Naive B cell (primary cell): ENCODE results near the gene MAP3K10. TPM values are rescaled to one million over a fixed set of nuclear protein-coding genes. Genes with fewer than 3 reads are reported as not detected.

ENCODE experiments used
- ATAC-seq, 2 donors: fragments of 150-1000 bp; cut with Tn5 transposase; 2 replicates each; pipeline ENCODE4 v1.10.0; 2021; ENCODE audit warnings: low read depth in 2 of 2, mild to moderate bottlenecking in 2 of 2, moderate library complexity in 2 of 2
- DNase-seq: peaks from one replicate; pipeline ENCODE4 v3.0.0; 2022
- H3K27ac Mint-ChIP-seq, 6 donors: one replicate each; pipeline ENCODE4 v1.8.0; 2020 to 2022; ENCODE audit warnings: mild to moderate bottlenecking in 6 of 6, mixed read lengths in 6 of 6, moderate library complexity in 5 of 6, inconsistent platforms in 2 of 6
- H3K27me3 Mint-ChIP-seq, 3 donors: one replicate each; pipeline ENCODE4 v1.8.0; 2021 to 2022; ENCODE audit warnings: mixed read lengths in 3 of 3, mild to moderate bottlenecking in 1 of 3
- H3K36me3 Mint-ChIP-seq, 2 donors: one replicate each; pipeline ENCODE4 v1.8.0; 2020 to 2022; ENCODE audit warnings: mixed read lengths in 2 of 2, inconsistent platforms in 1 of 2, mild to moderate bottlenecking in 1 of 2
- H3K4me1 Mint-ChIP-seq, 3 donors: one replicate each; pipeline ENCODE4 v1.8.0; 2020 to 2022; ENCODE audit warnings: mixed read lengths in 3 of 3, inconsistent platforms in 1 of 3, mild to moderate bottlenecking in 1 of 3, moderate library complexity in 1 of 3
- H3K4me3 Mint-ChIP-seq, 8 donors: one replicate each; pipeline ENCODE4 v1.8.0; 2020 to 2022; ENCODE audit warnings: mild to moderate bottlenecking in 8 of 8, mixed read lengths in 8 of 8, moderate library complexity in 8 of 8, inconsistent platforms in 2 of 8
- H3K9me3 Mint-ChIP-seq, 7 donors: one replicate each; pipeline ENCODE4 v1.8.0; 2020 to 2022; ENCODE audit warnings: mixed read lengths in 7 of 7, mild to moderate bottlenecking in 5 of 7, inconsistent platforms in 2 of 7, moderate library complexity in 1 of 7
- polyA plus RNA-seq, 6 donors: library from polyadenylated mRNA; unstranded; fragments of 300-500 nt; fragmentation: Illumina TruSeq; gene quantifications; one replicate each; pipeline ENCODE4 v1.2.3, GENCODE V29; 2021; ENCODE audit warnings: low read depth in 6 of 6

Gene MAP3K10
- polyA plus RNA-seq, 6 donors from 2014 or later, result 0.13 to 1.3 (median 0.21) TPM; not detected in 3

DNA sequence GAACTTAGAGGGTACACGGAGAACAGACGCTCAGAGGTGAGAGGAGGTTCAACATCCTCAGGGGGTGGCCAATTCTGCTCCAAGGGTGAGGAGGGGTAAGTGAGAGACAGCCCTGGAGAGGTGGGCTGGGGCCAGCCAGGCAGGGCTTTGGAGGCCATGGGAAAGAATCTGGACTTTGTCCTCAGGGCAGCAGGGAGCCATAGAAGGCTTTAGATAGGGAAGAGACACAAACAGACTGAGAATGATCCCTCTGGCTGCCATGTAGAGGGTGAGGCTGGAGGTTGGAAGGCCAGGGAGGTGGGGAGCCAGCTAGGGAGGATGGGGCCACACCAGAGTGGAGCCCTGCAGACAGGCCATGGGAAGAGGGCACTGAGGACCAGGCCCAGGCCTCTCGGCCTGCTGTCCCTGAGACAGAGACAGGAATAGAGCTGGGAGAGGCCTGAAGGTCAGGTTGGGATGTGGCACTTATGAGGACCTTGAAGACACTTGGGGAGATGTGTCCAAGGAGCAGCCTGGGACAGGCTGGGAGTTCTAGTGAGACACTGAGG lies 64.5 kb downstream of the MAP3K10 start:
- no peak overlapping the region for H3K4me3 Mint-ChIP-seq
- ATAC-seq, result no peak
- H3K27me3 Mint-ChIP-seq, result no peaks in the 10 kb centered on the region
- H3K9me3 Mint-ChIP-seq, result no peaks in the 10 kb centered on the region
- peaks cover 12 to 27% of the 10 kb centered on the region in 2 donors for H3K36me3 Mint-ChIP-seq
- no peak for DNase-seq
- peak overlapping the region in 4 of 6 donors; percentile 59 to 98 (median 86) for H3K27ac Mint-ChIP-seq
- H3K4me1 Mint-ChIP-seq, result peaks cover 38 to 40% (median 39%) of the 10 kb centered on the region in 3 donors

DNA sequence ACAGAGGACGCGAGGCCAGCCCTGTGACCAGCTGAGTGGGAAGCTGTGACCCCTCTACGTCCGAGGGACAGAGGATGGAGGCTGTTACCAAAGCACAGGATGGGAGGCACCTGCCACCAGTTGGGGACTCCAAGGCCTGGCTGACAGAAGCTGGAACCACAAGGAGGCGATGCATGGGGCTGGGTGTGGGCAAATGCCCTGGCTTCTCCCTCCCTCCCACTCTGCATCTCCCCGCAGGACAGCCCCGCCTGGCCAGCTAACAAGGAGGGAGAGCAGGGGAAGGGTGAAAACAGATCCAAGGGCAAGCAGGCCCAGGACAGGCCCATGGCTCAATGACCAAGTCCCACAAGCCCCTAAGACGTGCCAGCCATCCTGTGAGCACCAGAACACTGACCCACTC lies 65.3 kb downstream of the MAP3K10 start:
- H3K27ac Mint-ChIP-seq, result peak overlapping the region in 1 of 6 donors; percentile 59
- peaks cover 42 to 46% (median 45%) of the 10 kb centered on the region in 3 donors for H3K4me1 Mint-ChIP-seq

GRCh38 chr19:40257096-40257517 lies 65.9 kb downstream of the MAP3K10 start:
- DNase-seq (no peak), ATAC-seq (peak in 1 of 2 donors; percentile 40)
- H3K27ac Mint-ChIP-seq, result peak overlapping the region in 1 of 6 donors; percentile 18
- peaks cover 5 to 27% of the 10 kb centered on the region in 2 donors for H3K36me3 Mint-ChIP-seq
- H3K4me3 Mint-ChIP-seq, result no peak overlapping the region
- no peaks in the 10 kb centered on the region for H3K9me3 Mint-ChIP-seq
- peaks cover 43 to 52% (median 49%) of the 10 kb centered on the region in 3 donors for H3K4me1 Mint-ChIP-seq
- H3K27me3 Mint-ChIP-seq, result no peaks in the 10 kb centered on the region

More for the DNA sequence above, 65.3 kb downstream of the MAP3K10 start:
- H3K36me3 Mint-ChIP-seq, result peaks cover 8 to 27% of the 10 kb centered on the region in 2 donors
- DNase-seq (no peak), ATAC-seq (no peak)
- no peak overlapping the region for H3K4me3 Mint-ChIP-seq
- H3K27me3 Mint-ChIP-seq, result no peaks in the 10 kb centered on the region
- H3K9me3 Mint-ChIP-seq, result no peaks in the 10 kb centered on the region

DNA sequence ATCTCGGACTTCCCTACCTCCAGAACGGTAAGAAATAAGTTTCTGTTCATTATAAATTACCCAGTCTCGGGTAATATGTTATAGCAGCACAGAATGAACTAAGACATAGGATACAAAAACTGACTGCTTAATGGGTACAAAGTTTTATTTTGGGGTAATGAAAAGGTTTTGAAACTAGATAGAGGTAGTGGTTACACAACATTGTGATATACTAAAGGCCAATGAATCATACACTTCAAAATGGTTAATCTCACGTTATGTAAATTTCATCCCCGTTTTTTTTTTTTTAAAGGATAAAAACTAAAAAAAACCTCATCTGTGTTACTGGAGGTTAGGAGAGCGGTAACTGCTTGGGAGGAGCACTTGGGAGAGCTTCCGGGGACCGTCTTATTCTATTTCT lies 70.4 kb downstream of the MAP3K10 start:
- H3K4me3 Mint-ChIP-seq, result peak overlapping the region in 1 of 8 donors; percentile 15
- H3K4me1 Mint-ChIP-seq, result peaks cover 29 to 56% (median 53%) of the 10 kb centered on the region in 3 donors
- ATAC-seq (no peak), DNase-seq (no peak)
- no peaks in the 10 kb centered on the region for H3K27me3 Mint-ChIP-seq
- no peaks in the 10 kb centered on the region for H3K9me3 Mint-ChIP-seq
- peak overlapping the region in 2 of 6 donors; percentile 13 to 69 for H3K27ac Mint-ChIP-seq
- H3K36me3 Mint-ChIP-seq, result peaks cover 0 to 7% of the 10 kb centered on the region in 2 donors

GRCh38 chr19:40262422-40262821 lies 71.2 kb downstream of the MAP3K10 start:
- no peaks in the 10 kb centered on the region for H3K27me3 Mint-ChIP-seq
- H3K4me3 Mint-ChIP-seq, result no peak overlapping the region
- H3K4me1 Mint-ChIP-seq, result peaks cover 31 to 61% (median 57%) of the 10 kb centered on the region in 3 donors
- H3K27ac Mint-ChIP-seq, result peak overlapping the region in 1 of 6 donors; percentile 28
- peaks cover under 1 to 7% of the 10 kb centered on the region in 2 donors for H3K36me3 Mint-ChIP-seq
- H3K9me3 Mint-ChIP-seq, result no peaks in the 10 kb centered on the region
- no peak for DNase-seq
- ATAC-seq, result no peak

DNA sequence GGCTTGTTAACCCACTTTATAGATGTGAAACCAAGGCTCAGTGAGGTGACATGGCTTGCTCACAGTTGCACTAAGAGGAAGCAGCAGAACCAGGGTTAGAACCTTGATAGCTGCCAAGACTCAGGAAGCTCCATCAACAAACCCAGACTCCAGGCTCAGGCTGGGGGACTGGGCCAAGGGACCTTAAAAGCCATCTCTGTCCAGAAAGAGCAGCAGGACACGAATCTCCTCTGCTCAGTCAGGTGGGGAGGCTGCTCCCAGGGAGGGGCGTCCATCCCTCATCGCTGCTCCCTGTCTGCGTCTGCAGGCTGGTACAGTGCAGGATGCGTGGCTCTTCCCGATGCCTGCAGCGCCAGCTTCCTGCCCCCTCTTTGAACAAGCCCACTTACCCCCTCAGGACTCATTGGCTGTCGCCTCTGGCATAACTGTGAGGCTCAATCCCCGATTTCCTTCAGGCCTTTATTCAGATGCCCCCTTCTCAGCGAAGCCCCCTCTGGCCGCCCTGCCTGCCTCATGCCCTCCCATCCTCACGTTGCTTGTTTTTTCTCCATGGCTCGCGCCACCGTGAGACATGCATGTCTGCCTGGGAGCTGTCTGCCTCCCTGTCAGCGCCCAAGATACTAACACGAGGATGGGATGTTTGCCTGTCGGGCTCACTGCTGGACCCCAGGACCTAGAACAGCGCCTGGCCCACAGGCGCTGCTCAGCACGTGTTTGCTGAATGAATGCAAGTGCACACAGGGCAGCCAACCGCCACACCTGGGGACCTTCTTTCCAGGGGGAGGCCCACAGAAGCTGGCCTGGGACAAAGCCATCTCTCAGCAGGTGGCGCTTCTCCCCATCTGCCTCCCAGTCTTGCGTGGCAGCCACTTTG lies 72.5 kb downstream of the MAP3K10 start:
- ATAC-seq, result no peak
- Mint-ChIP-seq H3K27me3 (no peaks in the 10 kb centered on the region), H3K27ac (peak overlapping the region in 2 of 6 donors; percentile 39 to 70), H3K9me3 (no peaks in the 10 kb centered on the region), H3K4me3 (no peak overlapping the region), H3K4me1 (peaks cover 34 to 62% (median 56%) of the 10 kb centered on the region in 3 donors), H3K36me3 (peaks cover 5 to 7% of the 10 kb centered on the region in 2 donors)
- DNase-seq, result no peak

DNA sequence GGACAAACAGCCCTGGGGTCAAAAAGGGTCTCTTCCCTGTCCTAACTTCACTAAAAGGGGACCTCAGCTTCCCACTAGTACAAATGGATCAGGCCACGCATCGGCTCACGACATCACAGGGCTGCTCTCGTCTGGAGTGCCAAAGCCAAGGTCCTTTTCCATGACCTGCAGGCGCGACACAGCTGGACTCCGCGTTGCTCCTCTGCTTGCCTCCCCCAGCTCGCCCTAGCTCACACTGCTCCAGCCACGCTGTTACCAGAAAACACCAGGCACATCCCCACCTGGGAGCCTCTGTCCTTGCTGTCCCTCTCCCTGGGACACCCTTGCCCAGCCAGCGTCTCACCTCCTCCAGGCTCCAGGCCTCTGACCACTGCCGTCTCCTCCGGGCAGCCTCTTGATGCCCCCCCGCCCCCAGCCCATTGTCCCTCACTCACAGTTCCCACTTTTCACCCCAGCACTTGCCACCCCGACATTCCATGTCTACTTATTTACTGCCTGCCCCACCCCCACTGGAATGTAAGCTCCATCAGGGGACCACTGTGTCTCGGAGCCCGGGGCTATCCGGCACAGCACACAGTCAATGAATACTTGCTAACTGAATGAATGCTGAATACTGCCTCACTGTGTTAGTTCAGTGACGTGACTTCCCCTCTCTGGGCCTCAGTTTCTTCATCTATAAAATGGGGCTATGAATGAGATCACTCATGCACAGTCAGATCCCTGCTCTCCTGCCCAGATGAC lies 73.3 kb downstream of the MAP3K10 start:
- DNase-seq (no peak), ATAC-seq (no peak)
- Mint-ChIP-seq H3K36me3 (peaks cover 5 to 7% of the 10 kb centered on the region in 2 donors), H3K27me3 (no peaks in the 10 kb centered on the region), H3K4me1 (peaks cover 30 to 62% (median 57%) of the 10 kb centered on the region in 3 donors), H3K27ac (peak overlapping the region in 4 of 6 donors; percentile 25 to 98 (median 62)), H3K4me3 (peak overlapping the region in 1 of 8 donors; percentile 19), H3K9me3 (no peaks in the 10 kb centered on the region)

Other genes with a start within 250 kb of the MAP3K10 start
- gene PSMC4, start 220.3 kb upstream of the MAP3K10 start, polyA plus RNA-seq, result 10 to 100 TPM; 78.2 to 94.5 (median 89.9) TPM
- 1 to 10 TPM in 5 of 6 donors, not detected in 1; 4.1 to 8.5 (median 7.3) TPM for gene ZNF546, start 194.4 kb upstream of the MAP3K10 start, polyA plus RNA-seq
- 10 to 100 TPM in 4 of 6 donors, 1 to 10 TPM in 2; 2.5 to 18.4 (median 13.8) TPM for gene ZNF780B, start 135.2 kb upstream of the MAP3K10 start, polyA plus RNA-seq
- gene ZNF780A, start 100.5 kb upstream of the MAP3K10 start, polyA plus RNA-seq, result 10 to 100 TPM; 13.3 to 34.7 (median 18.4) TPM
- gene TTC9B, start 27.0 kb downstream of the MAP3K10 start, polyA plus RNA-seq, result not detected
- gene CCNP, start 35.3 kb downstream of the MAP3K10 start, polyA plus RNA-seq, result not detected
- 10 to 100 TPM; 24.2 to 34.3 (median 30.8) TPM for gene AKT2, start 93.9 kb downstream of the MAP3K10 start, polyA plus RNA-seq
- gene C19orf47, start 157.0 kb downstream of the MAP3K10 start, polyA plus RNA-seq, result 10 to 100 TPM in 1 of 6 donors, 1 to 10 TPM in 5; 6.2 to 14.0 (median 8.5) TPM
- gene PLD3, start 157.3 kb downstream of the MAP3K10 start, polyA plus RNA-seq, result 10 to 100 TPM; 28.2 to 46.5 (median 37.2) TPM
- gene HIPK4, start 198.8 kb downstream of the MAP3K10 start, polyA plus RNA-seq, result not detected
- under 1 TPM in 4 of 6 donors, not detected in 2; 0.05 to 0.38 (median 0.23) TPM for gene PRX, start 222.0 kb downstream of the MAP3K10 start, polyA plus RNA-seq
- gene SERTAD1, start 234.6 kb downstream of the MAP3K10 start, polyA plus RNA-seq, result 10 to 100 TPM in 4 of 6 donors, 1 to 10 TPM in 2; 8.7 to 23.0 (median 13.0) TPM